HEK293 (cell line): ENCODE measurements around the gene SLC6A3.

ENCODE experiments used
- GLI2 ChIP-seq: fragments of 450-650 bp; formaldehyde crosslinking; IDR thresholded peaks from 2 replicates; pipeline ENCODE4; 2017; ENCODE audit warnings: missing biosample characterization, missing genetic modification characterization, low read depth, borderline replicate concordance
- GLI4 ChIP-seq: fragments of 450-650 bp; formaldehyde crosslinking; IDR thresholded peaks from 2 replicates; pipeline ENCODE4 v1.5.1; 2016; ENCODE audit warnings: missing biosample characterization, missing genetic modification characterization
- KLF16 ChIP-seq: fragments of 450-650 bp; formaldehyde crosslinking; IDR thresholded peaks from 2 replicates; pipeline ENCODE4 v1.5.1; 2017; ENCODE audit warnings: missing biosample characterization, missing genetic modification characterization
- MEIS1 ChIP-seq: sonication (generic); formaldehyde crosslinking; IDR thresholded peaks from 2 replicates; pipeline ENCODE4 v1.8.1; 2022; ENCODE audit warnings: missing genetic modification reagents, mild to moderate bottlenecking, borderline replicate concordance
- PRDM1 ChIP-seq: fragments of 450-650 bp; formaldehyde crosslinking; IDR thresholded peaks from 2 replicates; pipeline ENCODE4; 2016; ENCODE audit warnings: missing biosample characterization, missing genetic modification characterization
- RBAK ChIP-seq: fragments of 450-650 bp; formaldehyde crosslinking; IDR thresholded peaks from 2 replicates; pipeline ENCODE4 v1.5.1; 2016; ENCODE audit warnings: missing biosample characterization, missing genetic modification characterization
- SP2 ChIP-seq: fragments of 450-650 bp; formaldehyde crosslinking; IDR thresholded peaks from 2 replicates; pipeline ENCODE4 v1.5.1; 2016; ENCODE audit warnings: missing biosample characterization, missing genetic modification characterization
- TCF7L2 ChIP-seq: IDR thresholded peaks from 2 replicates; pipeline ENCODE4 v1.6.1; 2011; ENCODE audit warnings: low read depth, mild to moderate bottlenecking, inconsistent platforms, low read length, moderate library complexity, borderline replicate concordance
- WT1 ChIP-seq: fragments of 450-650 bp; formaldehyde crosslinking; IDR thresholded peaks from 2 replicates; pipeline ENCODE4 v1.5.1; 2016; ENCODE audit warnings: missing biosample characterization, missing genetic modification characterization
- YY2 ChIP-seq: fragments of 450-650 bp; formaldehyde crosslinking; IDR thresholded peaks from 2 replicates; pipeline ENCODE4 v1.5.1; 2016; ENCODE audit warnings: missing biosample characterization, missing genetic modification characterization
- ZBTB21 ChIP-seq: fragments of 450-650 bp; formaldehyde crosslinking; IDR thresholded peaks from 2 replicates; pipeline ENCODE4 v1.5.1; 2017; ENCODE audit warnings: missing biosample characterization, missing genetic modification characterization
- ZFP37 ChIP-seq: fragments of 450-650 bp; formaldehyde crosslinking; IDR thresholded peaks from 2 replicates; pipeline ENCODE4 v1.5.1; 2016; ENCODE audit warnings: missing biosample characterization, missing genetic modification characterization
- ZFP69B ChIP-seq: fragments of 450-650 bp; formaldehyde crosslinking; IDR thresholded peaks from 2 replicates; pipeline ENCODE4 v1.5.1; 2016; ENCODE audit warnings: missing biosample characterization, missing genetic modification characterization
- ZNF10 ChIP-seq: fragments of 450-650 bp; formaldehyde crosslinking; IDR thresholded peaks from 2 replicates; pipeline ENCODE4 v1.5.1; 2017; ENCODE audit warnings: missing biosample characterization, missing genetic modification characterization
- ZNF114 ChIP-seq: fragments of 450-650 bp; formaldehyde crosslinking; IDR thresholded peaks from 2 replicates; pipeline ENCODE4 v1.5.0; 2017; ENCODE audit warnings: missing biosample characterization, missing genetic modification characterization
- ZNF16 ChIP-seq: fragments of 450-650 bp; formaldehyde crosslinking; IDR thresholded peaks from 2 replicates; pipeline ENCODE4 v1.5.1; 2016; ENCODE audit warnings: low read depth, missing biosample characterization, missing genetic modification characterization
- ZNF169 ChIP-seq: fragments of 450-650 bp; formaldehyde crosslinking; IDR thresholded peaks from 2 replicates; pipeline ENCODE4 v1.5.1; 2016; ENCODE audit warnings: missing biosample characterization, missing genetic modification characterization
- ZNF174 ChIP-seq: fragments of 450-650 bp; formaldehyde crosslinking; IDR thresholded peaks from 2 replicates; pipeline ENCODE4 v1.5.0; 2017; ENCODE audit warnings: missing biosample characterization, mild to moderate bottlenecking, missing genetic modification characterization
- ZNF221 ChIP-seq: fragments of 450-650 bp; formaldehyde crosslinking; IDR thresholded peaks from 2 replicates; pipeline ENCODE4 v1.5.1; 2017; ENCODE audit warnings: missing biosample characterization, missing genetic modification characterization, borderline replicate concordance
- ZNF292 ChIP-seq: fragments of 450-650 bp; formaldehyde crosslinking; IDR thresholded peaks from 2 replicates; pipeline ENCODE4 v1.5.1; 2016; ENCODE audit warnings: low read depth, missing biosample characterization, missing genetic modification characterization, borderline replicate concordance
- ZNF311 ChIP-seq: fragments of 450-650 bp; formaldehyde crosslinking; IDR thresholded peaks from 2 replicates; pipeline ENCODE4 v1.5.1; 2017; ENCODE audit warnings: missing biosample characterization, missing genetic modification characterization, borderline replicate concordance
- ZNF354C ChIP-seq: fragments of 450-650 bp; formaldehyde crosslinking; IDR thresholded peaks from 2 replicates; pipeline ENCODE4 v1.5.1; 2016; ENCODE audit warnings: missing biosample characterization, missing genetic modification characterization, low read depth, borderline replicate concordance
- ZNF366 ChIP-seq: fragments of 450-650 bp; formaldehyde crosslinking; conservative IDR thresholded peaks from 2 replicates; pipeline ENCODE4 v1.5.1; 2016; ENCODE audit warnings: missing biosample characterization, missing genetic modification characterization
- ZNF423 ChIP-seq: fragments of 450-650 bp; formaldehyde crosslinking; IDR thresholded peaks from 2 replicates; pipeline ENCODE4 v1.5.1; 2016; ENCODE audit warnings: missing biosample characterization, missing genetic modification characterization
- ZNF501 ChIP-seq: fragments of 450-650 bp; formaldehyde crosslinking; IDR thresholded peaks from 2 replicates; pipeline ENCODE4 v1.5.1; 2016; ENCODE audit warnings: missing biosample characterization, missing genetic modification characterization
- ZNF548 ChIP-seq: fragments of 450-650 bp; formaldehyde crosslinking; IDR thresholded peaks from 2 replicates; pipeline ENCODE4 v1.5.1; 2016; ENCODE audit warnings: missing biosample characterization, missing genetic modification characterization
- ZNF596 ChIP-seq: fragments of 450-650 bp; IDR thresholded peaks from 2 replicates; pipeline ENCODE4 v1.5.0; 2018; ENCODE audit warnings: missing biosample characterization, mild to moderate bottlenecking, missing genetic modification characterization, moderate library complexity
- ZNF600 ChIP-seq: fragments of 450-650 bp; formaldehyde crosslinking; IDR thresholded peaks from 2 replicates; pipeline ENCODE4 v1.5.1; 2016; ENCODE audit warnings: missing biosample characterization, missing genetic modification characterization
- ZNF629 ChIP-seq: fragments of 450-650 bp; formaldehyde crosslinking; IDR thresholded peaks from 2 replicates; pipeline ENCODE4 v1.5.1; 2017; ENCODE audit warnings: missing biosample characterization, missing genetic modification characterization
- ZNF768 ChIP-seq: fragments of 450-650 bp; formaldehyde crosslinking; IDR thresholded peaks from 2 replicates; pipeline ENCODE4 v1.5.1; 2018; ENCODE audit warnings: missing biosample characterization, mild to moderate bottlenecking, missing genetic modification characterization
- ZNF776 ChIP-seq: fragments of 450-650 bp; formaldehyde crosslinking; IDR thresholded peaks from 2 replicates; pipeline ENCODE4 v1.5.0; 2017; ENCODE audit warnings: missing biosample characterization, missing genetic modification characterization, borderline replicate concordance
- ZSCAN23 ChIP-seq: fragments of 450-650 bp; formaldehyde crosslinking; IDR thresholded peaks from 2 replicates; pipeline ENCODE4 v1.5.1; 2016; ENCODE audit warnings: missing biosample characterization, missing genetic modification characterization
- ZXDB ChIP-seq: fragments of 450-650 bp; formaldehyde crosslinking; IDR thresholded peaks from 2 replicates; pipeline ENCODE4 v1.5.1; 2016; ENCODE audit warnings: missing biosample characterization, missing genetic modification characterization
- TF ChIP-seq, protein P1 (sequence below): fragments of 450-650 bp; formaldehyde crosslinking; IDR thresholded peaks from 2 replicates; pipeline ENCODE4 v1.5.1; 2016; ENCODE audit warnings: missing biosample characterization, missing genetic modification characterization
- TF ChIP-seq, protein P2 (sequence below): fragments of 450-650 bp; formaldehyde crosslinking; IDR thresholded peaks from 2 replicates; pipeline ENCODE4 v1.5.1; 2016; ENCODE audit warnings: missing biosample characterization, missing genetic modification characterization
- TF ChIP-seq, protein P3 (sequence below): fragments of 450-650 bp; formaldehyde crosslinking; optimal IDR thresholded peaks from 2 replicates; pipeline ENCODE3; 2016; ENCODE audit warnings: missing biosample characterization, mild to moderate bottlenecking, missing genetic modification characterization

SLC6A3 gene

GRCh38 chr5:1385395-1386273 is 59.6 kb downstream of the SLC6A3 start (continued):
- TF ChIP-seq, protein P1, sequence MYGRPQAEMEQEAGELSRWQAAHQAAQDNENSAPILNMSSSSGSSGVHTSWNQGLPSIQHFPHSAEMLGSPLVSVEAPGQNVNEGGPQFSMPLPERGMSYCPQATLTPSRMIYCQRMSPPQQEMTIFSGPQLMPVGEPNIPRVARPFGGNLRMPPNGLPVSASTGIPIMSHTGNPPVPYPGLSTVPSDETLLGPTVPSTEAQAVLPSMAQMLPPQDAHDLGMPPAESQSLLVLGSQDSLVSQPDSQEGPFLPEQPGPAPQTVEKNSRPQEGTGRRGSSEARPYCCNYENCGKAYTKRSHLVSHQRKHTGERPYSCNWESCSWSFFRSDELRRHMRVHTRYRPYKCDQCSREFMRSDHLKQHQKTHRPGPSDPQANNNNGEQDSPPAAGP (tag by site-specific recombination): no peak
- TF ChIP-seq PRDM1 (tag by site-specific recombination): peak; percentile 57; the same call in 1 of the 2 replicates
- TF ChIP-seq ZNF292 (tag by site-specific recombination): no peak
- no peak for TF ChIP-seq ZFP37
- TF ChIP-seq RBAK (tag by site-specific recombination): no peak
- TF ChIP-seq, protein P2, sequence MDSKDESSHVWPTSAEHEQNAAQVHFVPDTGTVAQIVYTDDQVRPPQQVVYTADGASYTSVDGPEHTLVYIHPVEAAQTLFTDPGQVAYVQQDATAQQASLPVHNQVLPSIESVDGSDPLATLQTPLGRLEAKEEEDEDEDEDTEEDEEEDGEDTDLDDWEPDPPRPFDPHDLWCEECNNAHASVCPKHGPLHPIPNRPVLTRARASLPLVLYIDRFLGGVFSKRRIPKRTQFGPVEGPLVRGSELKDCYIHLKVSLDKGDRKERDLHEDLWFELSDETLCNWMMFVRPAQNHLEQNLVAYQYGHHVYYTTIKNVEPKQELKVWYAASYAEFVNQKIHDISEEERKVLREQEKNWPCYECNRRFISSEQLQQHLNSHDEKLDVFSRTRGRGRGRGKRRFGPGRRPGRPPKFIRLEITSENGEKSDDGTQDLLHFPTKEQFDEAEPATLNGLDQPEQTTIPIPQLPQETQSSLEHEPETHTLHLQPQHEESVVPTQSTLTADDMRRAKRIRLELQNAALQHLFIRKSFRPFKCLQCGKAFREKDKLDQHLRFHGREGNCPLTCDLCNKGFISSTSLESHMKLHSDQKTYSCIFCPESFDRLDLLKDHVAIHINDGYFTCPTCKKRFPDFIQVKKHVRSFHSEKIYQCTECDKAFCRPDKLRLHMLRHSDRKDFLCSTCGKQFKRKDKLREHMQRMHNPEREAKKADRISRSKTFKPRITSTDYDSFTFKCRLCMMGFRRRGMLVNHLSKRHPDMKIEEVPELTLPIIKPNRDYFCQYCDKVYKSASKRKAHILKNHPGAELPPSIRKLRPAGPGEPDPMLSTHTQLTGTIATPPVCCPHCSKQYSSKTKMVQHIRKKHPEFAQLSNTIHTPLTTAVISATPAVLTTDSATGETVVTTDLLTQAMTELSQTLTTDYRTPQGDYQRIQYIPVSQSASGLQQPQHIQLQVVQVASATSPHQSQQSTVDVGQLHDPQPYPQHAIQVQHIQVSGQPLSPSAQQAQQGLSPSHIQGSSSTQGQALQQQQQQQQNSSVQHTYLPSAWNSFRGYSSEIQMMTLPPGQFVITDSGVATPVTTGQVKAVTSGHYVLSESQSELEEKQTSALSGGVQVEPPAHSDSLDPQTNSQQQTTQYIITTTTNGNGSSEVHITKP: peak; percentile 44
- no peak for TF ChIP-seq ZNF311 (tag by site-specific recombination)
- TF ChIP-seq ZBTB21 (tag by site-specific recombination): no peak
- TF ChIP-seq GLI4 (tag by site-specific recombination): no peak
- no peak for TF ChIP-seq ZNF548 (tag by site-specific recombination)
- TF ChIP-seq ZNF354C: no peak
- TF ChIP-seq ZNF221 (tag by site-specific recombination): no peak
- no peak for TF ChIP-seq ZNF776 (tag by site-specific recombination)
- no peak for TF ChIP-seq ZNF768 (tag by site-specific recombination)
- TF ChIP-seq ZNF174 (tag by site-specific recombination): no peak
- TF ChIP-seq ZNF423 (tag by site-specific recombination): 0 out of 2 replicates have a peak, but pooled peaks have one; percentile 12
- no peak for TF ChIP-seq ZXDB
- no peak for TF ChIP-seq YY2 (tag by site-specific recombination)
- TF ChIP-seq KLF16 (tag by site-specific recombination): no peak
- peak; percentile 86 for TF ChIP-seq ZNF600
- TF ChIP-seq ZNF114 (tag by site-specific recombination): no peak
- no peak for TF ChIP-seq ZNF10
- no peak for TF ChIP-seq ZNF169 (tag by site-specific recombination)
- no peak for TF ChIP-seq WT1
- no peak for TF ChIP-seq ZNF16 (tag by site-specific recombination)
- no peak for TF ChIP-seq MEIS1 (CRISPR knock-in tag)
- TF ChIP-seq, protein P3, sequence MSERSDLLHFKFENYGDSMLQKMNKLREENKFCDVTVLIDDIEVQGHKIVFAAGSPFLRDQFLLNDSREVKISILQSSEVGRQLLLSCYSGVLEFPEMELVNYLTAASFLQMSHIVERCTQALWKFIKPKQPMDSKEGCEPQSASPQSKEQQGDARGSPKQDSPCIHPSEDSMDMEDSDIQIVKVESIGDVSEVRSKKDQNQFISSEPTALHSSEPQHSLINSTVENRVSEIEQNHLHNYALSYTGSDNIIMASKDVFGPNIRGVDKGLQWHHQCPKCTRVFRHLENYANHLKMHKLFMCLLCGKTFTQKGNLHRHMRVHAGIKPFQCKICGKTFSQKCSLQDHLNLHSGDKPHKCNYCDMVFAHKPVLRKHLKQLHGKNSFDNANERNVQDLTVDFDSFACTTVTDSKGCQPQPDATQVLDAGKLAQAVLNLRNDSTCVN (tag by site-specific recombination): no peak
- TF ChIP-seq ZNF629: no peak
- TF ChIP-seq ZNF596 (tag by site-specific recombination): no peak
- no peak for TF ChIP-seq TCF7L2
- no peak for TF ChIP-seq ZFP69B (tag by site-specific recombination)
- TF ChIP-seq SP2 (tag by site-specific recombination): peak; percentile 58
- no peak for TF ChIP-seq ZNF366 (tag by site-specific recombination)
- TF ChIP-seq ZNF501 (tag by site-specific recombination): no peak
- no peak for TF ChIP-seq GLI2
- TF ChIP-seq ZSCAN23: no peak
